Rectal smooth muscle tissue (tissue), 1 donor: ENCODE measurements around the gene CEL.

Experiments
- H3K27ac ChIP-seq: one replicate; pipeline ENCODE4 v1.7.0; 2013; ENCODE audit warnings: low read depth, low read length, inconsistent platforms
- H3K27me3 ChIP-seq: one replicate; pipeline ENCODE4 v1.7.0; 2013; ENCODE audit warnings: low read length; ENCODE audit not compliant: control insufficient read depth, insufficient read depth
- H3K36me3 ChIP-seq: one replicate; pipeline ENCODE4 v1.7.0; 2013; ENCODE audit warnings: low read length; ENCODE audit not compliant: control insufficient read depth, insufficient read depth
- H3K4me1 ChIP-seq: one replicate; pipeline ENCODE4 v1.7.0; 2013; ENCODE audit warnings: low read length; ENCODE audit not compliant: control insufficient read depth, insufficient read depth
- H3K4me3 ChIP-seq: one replicate; pipeline ENCODE4 v1.7.0; 2013; ENCODE audit warnings: low read length
- H3K9ac ChIP-seq: one replicate; pipeline ENCODE4 v1.7.0; 2013; ENCODE audit warnings: low read length

Gene CEL

GRCh38 chr9:133098104-133098754, 36.4 kb downstream of the CEL start:
- no peaks in the 10 kb centered on the region for H3K4me1 ChIP-seq
- H3K9ac ChIP-seq, result no peak overlapping the region
- no peaks in the 10 kb centered on the region for H3K27me3 ChIP-seq
- peaks cover 44% of the 10 kb centered on the region for H3K36me3 ChIP-seq
- no peak overlapping the region for H3K4me3 ChIP-seq
- H3K27ac ChIP-seq, result no peak overlapping the region

GRCh38 chr9:133098871-133099270, 37.1 kb downstream of the CEL start:
- Histone ChIP-seq H3K9ac (no peak overlapping the region), H3K27ac (no peak overlapping the region), H3K4me1 (no peaks in the 10 kb centered on the region), H3K4me3 (no peak overlapping the region), H3K27me3 (no peaks in the 10 kb centered on the region), H3K36me3 (peaks cover 44% of the 10 kb centered on the region)

GRCh38 chr9:133099726-133100505, 38.1 kb downstream of the CEL start:
- H3K27me3 ChIP-seq, result no peaks in the 10 kb centered on the region
- H3K4me1 ChIP-seq, result no peaks in the 10 kb centered on the region
- peaks cover 45% of the 10 kb centered on the region for H3K36me3 ChIP-seq
- no peak overlapping the region for H3K9ac ChIP-seq
- H3K4me3 ChIP-seq, result no peak overlapping the region
- H3K27ac ChIP-seq, result no peak overlapping the region

GRCh38 chr9:133100506-133101355, 39.0 kb downstream of the CEL start:
- peaks cover 51% of the 10 kb centered on the region for H3K36me3 ChIP-seq
- H3K4me3 ChIP-seq, result no peak overlapping the region
- no peaks in the 10 kb centered on the region for H3K27me3 ChIP-seq
- no peaks in the 10 kb centered on the region for H3K4me1 ChIP-seq
- no peak overlapping the region for H3K9ac ChIP-seq
- H3K27ac ChIP-seq, result no peak overlapping the region

DNA sequence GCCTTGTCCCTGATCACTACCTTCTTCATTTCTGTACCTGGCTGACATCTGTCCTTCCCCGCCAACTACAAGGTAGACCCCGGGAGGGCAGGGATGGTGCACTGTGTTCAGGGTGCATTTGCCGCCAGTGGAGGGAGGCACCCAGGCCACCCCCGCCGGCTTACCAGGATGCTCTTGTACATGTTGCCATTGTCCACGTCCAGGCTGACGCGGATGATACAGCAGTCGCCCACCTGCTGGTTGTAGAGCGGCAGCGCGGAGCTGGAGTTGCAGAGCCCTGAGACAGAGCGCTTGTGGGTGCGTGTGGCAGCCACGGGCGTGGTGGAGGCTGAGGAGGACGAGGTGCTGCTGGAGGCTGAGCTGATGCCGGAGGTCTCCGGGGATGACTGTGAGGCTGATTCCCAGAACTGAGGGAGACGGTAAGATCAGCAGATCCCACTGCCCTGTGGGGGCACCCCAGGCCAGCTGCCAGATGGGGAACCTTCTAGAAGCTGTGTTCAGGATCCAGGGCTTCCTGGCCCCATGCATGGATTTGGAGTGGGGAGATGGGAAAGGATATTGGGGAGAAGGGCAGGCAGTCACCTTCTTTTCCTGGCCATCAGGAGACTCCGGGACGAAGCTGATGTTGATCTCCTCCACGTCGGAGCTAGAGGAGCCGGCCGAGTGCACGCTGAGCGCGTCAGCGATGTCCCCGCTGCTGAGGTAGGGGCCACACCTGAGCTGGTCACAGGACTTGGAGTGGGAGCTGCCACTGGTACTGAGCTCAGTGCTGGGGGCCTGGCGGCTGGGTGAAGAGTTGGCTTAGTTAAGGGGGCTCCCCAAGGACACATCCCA, 39.8 kb downstream of the CEL start:
- H3K4me1 ChIP-seq, result no peaks in the 10 kb centered on the region
- H3K27me3 ChIP-seq, result no peaks in the 10 kb centered on the region
- no peak overlapping the region for H3K27ac ChIP-seq
- H3K36me3 ChIP-seq, result peaks cover 58% of the 10 kb centered on the region
- no peak overlapping the region for H3K4me3 ChIP-seq
- H3K9ac ChIP-seq, result no peak overlapping the region

GRCh38 chr9:133102190-133103021, 40.6 kb downstream of the CEL start:
- Histone ChIP-seq H3K9ac (no peak overlapping the region), H3K4me3 (no peak overlapping the region), H3K36me3 (peaks cover 56% of the 10 kb centered on the region), H3K27me3 (no peaks in the 10 kb centered on the region), H3K4me1 (no peaks in the 10 kb centered on the region), H3K27ac (no peak overlapping the region)

- Histone ChIP-seq H3K27me3 (no peaks in the 10 kb centered on the region), H3K4me1 (no peaks in the 10 kb centered on the region), H3K36me3 (peaks cover 54% of the 10 kb centered on the region), H3K9ac (no peak overlapping the region), H3K4me3 (no peak overlapping the region), H3K27ac (no peak overlapping the region)
Observed at GRCh38 chr9:133103183-133103986, 41.6 kb downstream of the CEL start.

GRCh38 chr9:133103987-133104505, 42.3 kb downstream of the CEL start:
- H3K27ac ChIP-seq, result no peak overlapping the region
- peaks cover 59% of the 10 kb centered on the region for H3K36me3 ChIP-seq
- no peaks in the 10 kb centered on the region for H3K4me1 ChIP-seq
- no peak overlapping the region for H3K4me3 ChIP-seq
- no peaks in the 10 kb centered on the region for H3K27me3 ChIP-seq
- H3K9ac ChIP-seq, result no peak overlapping the region

GRCh38 chr9:133104718-133105460, 43.1 kb downstream of the CEL start:
- H3K27ac ChIP-seq, result no peak overlapping the region
- H3K27me3 ChIP-seq, result no peaks in the 10 kb centered on the region
- no peak overlapping the region for H3K4me3 ChIP-seq
- no peak overlapping the region for H3K9ac ChIP-seq
- H3K36me3 ChIP-seq, result peaks cover 61% of the 10 kb centered on the region
- no peaks in the 10 kb centered on the region for H3K4me1 ChIP-seq

GRCh38 chr9:133105461-133105770, 43.6 kb downstream of the CEL start:
- H3K27me3 ChIP-seq, result no peaks in the 10 kb centered on the region
- H3K4me1 ChIP-seq, result no peaks in the 10 kb centered on the region
- H3K9ac ChIP-seq, result no peak overlapping the region
- H3K27ac ChIP-seq, result no peak overlapping the region
- H3K4me3 ChIP-seq, result no peak overlapping the region
- H3K36me3 ChIP-seq, result peaks cover 63% of the 10 kb centered on the region
